DMS79 (cell line): ENCODE measurements around the gene SCGB1C1.
"Not testable (repeated sequence)": the region's sequence is repeated elsewhere in the genome, so short reads cannot be mapped to it uniquely, and the experiment has no call there.

ENCODE experiments used
- DNase-seq: peaks from one replicate; lab custom pipeline; 2025; lab: John Stamatoyannopoulos, UW

Gene SCGB1C1

DNA sequence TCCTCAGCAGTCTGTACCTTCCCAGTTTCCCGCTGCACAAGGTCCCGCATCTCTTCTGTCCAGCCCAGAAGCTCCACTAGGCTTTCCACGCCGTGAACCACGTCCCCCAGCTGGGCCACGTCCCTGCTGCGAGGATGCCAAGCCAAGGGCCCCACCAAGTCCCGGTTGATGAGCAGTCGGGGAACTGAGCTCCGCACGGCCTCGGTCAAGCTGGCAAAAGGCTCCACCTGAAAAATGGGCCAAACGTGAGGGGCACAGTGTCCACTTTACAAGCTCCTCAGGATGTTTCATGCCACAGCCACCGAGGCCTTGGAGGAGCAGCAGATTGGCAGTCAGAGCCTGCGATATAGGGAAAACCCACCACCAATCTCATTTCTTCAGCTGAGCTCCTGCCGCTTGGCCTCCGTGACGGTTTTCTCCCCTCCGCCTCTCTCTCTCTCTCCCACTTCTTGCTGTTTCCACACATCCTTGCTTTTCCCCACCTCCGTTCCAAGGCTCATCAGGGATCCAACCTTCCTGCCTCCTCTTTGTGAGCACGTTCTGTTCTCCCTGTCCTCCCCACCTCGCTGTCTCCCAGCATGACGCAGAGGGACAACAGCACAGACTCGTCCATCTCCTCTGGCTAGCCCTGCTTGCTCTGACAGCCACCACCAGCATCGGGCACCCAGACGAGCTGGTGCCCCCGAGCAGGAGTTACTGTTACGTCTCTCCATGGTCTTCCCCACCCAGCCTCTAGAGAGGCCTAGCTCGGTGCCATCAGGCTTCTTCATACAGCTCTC is 26.1 kb downstream of the SCGB1C1 start:
- DNase-seq = no peak

DNA sequence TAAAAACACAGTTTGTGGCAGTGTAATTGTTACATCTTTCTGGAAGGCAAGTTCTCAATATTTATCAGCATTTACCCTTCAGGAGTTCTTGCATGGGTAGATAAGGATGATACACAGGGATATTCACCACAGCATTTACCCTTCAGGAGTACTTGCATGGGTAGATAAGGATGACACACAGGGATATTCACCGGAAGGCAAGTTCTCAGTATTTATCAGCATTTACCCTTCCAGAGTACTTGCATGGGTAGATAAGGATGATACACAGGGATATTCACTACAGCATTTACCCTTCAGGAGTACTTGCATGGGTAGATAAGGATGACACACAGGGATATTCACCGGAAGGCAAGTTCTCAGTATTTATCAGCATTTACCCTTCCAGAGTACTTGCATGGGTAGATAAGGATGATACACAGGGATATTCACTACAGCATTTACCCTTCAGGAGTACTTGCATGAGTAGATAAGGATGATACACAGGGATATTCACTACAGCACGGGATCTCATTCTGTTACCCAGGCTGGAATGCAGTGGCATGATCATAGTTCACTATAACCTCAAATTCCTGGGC is 27.9 kb downstream of the SCGB1C1 start:
- not testable (repeated sequence) for DNase-seq

DNA sequence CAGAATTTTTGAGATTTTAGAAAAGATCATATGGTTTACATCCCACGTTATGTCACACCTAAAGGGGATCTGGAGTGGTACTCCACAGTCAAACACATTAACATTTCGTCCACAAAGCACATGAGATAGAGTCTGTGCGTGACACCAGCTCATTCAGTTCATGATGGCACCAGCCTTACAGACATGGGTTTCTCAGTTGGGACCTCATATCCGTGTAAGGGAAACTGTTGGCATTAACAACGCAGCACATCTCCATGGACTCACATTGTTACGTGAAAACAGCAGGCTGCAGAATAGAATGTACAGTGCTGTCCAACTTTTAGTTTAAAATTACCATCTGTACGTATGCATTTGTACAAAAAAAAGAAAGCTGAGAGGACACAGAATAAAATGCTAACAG is 28.7 kb downstream of the SCGB1C1 start:
- no peak for DNase-seq

DNA sequence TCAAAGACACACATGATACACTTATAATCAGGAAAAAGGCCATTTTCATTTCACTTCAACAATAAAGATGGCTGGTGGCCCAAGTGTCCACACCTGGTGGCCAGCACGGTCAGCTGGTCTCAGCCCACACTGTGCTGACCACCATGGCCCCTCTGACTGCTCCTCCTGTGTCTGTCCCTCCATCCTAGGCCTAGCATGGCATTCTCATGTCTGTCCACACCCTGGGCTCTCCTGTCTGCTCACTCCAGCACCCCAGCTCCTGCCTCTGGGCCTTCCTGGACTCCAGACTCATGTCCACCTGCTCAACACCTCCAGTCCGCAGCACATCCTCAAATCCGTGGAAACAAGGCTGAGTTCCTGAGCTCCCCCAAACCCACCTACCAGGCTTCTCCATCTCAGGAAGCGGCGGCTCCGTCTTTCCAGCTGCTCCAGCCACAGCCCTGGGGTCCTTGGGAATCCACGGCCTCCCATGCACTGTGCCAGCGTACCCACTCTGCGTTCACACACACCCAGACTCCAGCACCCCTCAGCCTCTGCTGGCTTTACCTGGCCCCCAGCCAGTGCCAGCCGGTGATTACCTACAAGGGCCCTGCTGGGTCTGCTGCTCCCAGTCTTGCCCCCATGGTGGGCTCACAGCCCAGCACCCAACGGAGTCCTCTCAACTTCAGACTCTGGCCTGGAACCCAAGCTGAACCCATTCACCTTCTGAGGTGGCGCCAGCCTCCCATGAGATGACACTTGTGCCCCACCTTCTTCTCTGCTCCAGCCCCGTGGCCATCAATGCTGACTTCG is 29.3 kb downstream of the SCGB1C1 start:
- DNase-seq = no peak

DNA sequence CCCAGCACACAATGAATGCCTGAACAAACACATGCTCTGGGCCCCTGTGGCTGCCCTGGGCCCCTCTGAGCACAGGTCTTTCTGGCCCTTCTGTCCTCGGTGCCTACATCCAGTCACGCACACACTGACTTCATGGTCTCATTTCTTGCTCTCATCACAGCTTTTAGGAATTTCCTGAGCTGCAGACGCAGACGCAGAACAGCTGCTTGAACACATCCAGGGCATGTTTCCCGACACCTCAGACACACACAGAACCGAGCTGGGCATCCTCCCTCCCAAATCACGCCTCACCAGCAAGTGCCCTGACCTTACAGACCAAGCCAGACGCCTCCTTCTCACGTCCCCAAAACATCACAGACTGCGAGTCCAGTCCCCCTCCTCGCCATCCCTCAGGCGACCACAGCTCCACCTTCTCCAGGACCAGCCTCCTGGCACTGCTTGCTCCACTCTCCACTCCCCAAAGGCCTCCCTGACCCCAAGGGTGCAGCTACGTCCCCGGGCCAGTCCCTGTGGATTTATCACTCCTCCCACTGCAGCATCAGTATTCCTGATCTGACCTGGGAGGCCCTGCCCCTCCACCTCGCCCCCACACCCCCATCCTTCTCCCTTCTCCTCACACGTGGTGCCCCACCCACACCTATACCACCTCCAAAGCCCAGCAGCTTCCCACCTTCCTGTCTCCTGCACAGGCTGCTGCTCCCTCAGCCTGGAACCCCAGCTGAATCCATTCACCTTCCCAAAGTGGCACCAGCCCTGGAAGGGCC is 30.3 kb downstream of the SCGB1C1 start:
- no peak for DNase-seq

DNA sequence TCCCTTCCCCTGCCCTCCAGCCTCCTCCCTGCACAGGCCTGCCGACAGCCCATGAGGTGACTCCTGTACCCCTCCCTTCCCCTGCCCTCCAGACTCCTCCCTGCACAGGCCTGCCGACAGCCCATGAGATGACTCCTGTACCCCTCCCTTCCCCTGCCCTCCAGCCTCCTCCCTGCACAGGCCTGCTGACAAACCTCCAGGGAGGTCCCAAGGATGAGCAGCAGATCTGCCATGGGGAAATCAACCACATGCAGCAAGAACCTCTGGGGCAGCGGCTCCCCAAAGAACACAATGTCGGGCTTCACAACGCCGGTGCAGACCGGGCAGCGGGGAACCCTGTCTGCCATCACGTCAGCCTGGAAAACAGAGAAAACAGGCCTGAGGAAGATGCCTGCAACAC is 31.0 kb downstream of the SCGB1C1 start:
- no peak for DNase-seq

DNA sequence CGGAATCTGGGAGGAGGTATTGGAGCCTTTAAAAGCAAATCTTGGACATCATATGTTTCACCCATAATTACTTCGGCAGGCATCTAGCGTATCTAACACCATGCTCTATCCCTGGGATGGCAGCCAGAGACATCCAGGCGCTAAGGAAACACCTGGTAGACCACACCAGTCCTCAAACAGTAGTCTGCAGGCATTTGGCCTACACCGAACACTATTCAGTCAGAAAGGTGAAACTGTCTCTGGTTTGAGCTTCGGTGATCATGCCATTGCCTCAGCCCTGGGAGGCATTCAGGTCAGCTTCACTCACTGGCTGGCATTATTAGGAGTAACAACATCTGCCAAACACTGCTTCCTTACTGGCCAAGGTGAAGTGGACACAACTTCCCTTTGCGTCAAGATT is 31.5 kb downstream of the SCGB1C1 start:
- no peak for DNase-seq

DNA sequence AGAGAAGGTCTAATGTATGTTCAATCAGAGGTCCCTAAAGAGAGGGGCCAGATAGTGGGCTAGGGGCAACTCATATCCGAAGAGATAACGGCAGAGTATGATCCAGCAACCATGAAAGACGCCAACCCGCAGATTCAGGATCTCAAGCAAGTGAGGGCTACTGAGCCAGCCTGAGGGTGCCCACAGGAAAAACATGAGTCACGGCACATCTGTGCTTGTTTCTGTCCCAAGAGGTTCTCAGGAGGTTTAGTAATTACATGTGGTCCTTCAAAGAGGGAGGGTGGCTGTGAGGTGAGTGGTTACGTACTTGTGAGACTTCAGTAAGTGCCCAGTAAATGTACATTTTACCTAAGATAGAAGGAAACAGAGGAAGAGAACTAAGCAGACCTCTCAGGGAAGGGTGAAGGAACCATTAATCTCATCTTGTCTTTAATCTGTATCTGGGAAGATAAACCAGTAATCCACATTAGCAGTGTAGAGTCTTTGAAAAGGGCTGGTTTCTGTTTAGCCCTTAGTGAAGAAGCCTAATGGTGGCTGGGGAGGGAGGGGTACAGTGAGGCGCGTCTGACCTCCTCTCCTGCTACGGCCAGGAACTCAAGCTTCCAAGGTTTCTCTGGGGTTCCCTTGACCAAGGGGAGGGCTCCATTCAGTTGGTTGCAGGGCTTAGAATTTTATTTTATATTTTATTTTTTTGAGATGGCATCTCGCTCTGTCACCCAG is 33.0 kb downstream of the SCGB1C1 start:
- DNase-seq = peak; percentile 7

DNA sequence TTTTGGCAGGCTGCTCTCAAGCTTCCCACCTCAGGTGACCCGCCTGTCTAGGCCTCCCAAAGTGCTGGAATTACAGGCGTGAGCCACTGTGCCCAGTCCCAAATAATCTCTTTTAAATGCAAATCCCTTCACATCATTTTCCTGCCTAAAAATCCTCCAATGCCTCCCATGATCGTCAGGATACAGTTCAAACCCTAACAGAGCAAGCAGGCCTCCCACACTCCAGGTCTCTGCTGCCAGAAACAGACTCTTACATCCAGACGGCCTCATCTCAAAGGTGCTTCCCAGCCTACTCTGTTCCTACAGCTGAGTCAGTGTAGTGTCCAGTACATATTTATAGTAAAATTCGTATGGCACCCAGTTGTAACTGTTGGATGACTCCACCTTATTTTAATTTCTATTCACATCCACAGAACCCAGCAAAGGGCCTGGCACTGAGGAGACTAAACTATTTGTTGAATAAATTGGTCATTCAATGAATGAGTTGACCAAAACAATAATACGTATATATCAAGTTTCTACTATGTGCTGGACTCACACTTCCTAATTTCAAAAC is 35.0 kb downstream of the SCGB1C1 start:
- DNase-seq = no peak

DNA sequence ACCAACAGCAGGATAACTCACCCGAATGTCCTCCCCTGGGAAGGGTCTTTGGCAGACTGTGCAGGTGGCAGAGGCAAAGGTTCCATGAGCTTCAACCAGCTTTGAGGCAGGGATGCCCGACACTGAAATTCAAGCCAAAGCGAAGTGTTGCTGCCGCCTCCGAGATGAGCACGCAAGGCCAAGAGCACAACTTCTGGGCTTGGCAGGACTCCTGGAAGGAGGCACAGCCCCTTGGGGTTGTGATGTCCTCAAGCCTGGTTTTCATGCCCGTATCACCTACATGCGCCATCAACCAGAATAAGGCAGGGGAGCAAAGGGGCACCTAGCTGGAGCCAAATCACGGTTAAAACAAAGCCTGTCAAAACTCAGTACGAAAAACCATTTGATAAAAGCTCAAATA is 37.6 kb downstream of the SCGB1C1 start:
- no peak for DNase-seq

DNA sequence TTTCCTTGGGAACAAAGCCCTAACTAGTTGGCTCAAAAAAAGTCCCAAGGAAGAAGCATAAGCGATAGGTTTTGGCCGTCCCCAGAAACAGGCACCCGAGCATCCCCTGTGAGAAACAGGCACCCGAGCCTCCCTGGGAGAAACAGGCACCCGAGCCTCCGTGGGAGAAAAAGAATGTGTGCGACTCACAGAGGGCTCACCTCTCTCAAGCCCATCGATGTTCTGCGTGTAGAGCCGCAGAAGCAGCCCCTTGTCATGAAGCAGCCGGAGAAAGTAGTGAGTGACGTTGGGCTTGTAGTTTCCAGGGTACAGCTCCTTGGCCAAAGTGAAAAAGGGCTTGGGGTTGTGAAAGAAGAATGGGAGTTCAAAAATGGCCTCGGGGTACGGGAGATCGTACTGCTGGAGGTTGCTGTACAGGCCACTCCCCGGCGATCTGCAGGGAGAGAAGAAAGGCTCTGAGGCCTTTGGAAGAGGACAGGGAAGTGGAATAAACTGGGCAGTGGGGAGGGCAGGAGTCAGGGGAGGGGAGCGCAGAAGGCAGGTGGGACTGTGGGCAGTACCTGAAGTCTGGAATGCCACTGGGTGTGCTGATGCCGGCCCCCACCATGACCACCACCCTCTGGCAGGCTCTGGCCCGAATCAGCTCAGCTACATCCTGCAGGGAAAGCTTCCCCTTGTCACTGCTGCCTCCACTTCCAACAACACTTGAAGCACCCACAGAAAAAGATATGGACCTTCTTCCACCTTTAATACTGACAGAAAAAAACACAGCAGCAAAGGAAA is 40.1 kb downstream of the SCGB1C1 start:
- no peak for DNase-seq

DNA sequence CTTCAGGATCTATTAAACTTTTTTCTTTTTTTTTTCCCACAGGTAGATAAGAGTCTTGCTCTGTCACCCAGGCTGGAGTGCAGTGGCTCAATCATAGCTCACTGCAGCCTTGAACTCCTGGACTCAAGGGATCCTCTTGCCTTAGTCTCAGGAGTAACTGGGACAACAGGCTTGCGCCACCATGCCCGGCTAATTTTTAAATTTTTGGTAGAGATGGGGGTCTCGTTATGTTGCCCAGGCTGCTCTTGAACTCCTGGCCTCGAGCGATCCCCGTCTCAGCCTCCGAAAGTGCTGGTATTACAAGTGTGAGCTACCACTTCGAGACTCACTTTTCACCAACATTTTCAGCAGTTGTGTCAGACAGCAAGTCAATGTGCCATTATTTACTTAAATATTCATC is 42.3 kb downstream of the SCGB1C1 start:
- no peak for DNase-seq

DNA sequence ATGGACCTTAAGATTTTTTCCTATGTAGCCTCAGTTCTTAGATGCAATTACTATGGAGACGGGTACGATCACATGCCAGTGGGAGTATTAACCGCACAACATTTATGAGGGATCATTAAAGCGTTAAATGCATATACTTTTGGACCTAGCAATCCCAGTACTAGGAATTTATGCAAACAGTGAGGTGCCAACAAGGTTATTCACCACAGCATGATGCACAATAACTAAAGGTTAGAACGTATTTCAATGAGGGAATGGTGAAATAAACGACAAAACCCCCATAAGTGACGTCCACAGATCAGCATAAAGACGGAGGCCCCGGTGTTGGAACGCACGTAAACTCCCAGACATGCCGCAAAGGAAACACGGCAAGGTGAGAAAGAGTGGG is 42.7 kb downstream of the SCGB1C1 start:
- DNase-seq = no peak

DNA sequence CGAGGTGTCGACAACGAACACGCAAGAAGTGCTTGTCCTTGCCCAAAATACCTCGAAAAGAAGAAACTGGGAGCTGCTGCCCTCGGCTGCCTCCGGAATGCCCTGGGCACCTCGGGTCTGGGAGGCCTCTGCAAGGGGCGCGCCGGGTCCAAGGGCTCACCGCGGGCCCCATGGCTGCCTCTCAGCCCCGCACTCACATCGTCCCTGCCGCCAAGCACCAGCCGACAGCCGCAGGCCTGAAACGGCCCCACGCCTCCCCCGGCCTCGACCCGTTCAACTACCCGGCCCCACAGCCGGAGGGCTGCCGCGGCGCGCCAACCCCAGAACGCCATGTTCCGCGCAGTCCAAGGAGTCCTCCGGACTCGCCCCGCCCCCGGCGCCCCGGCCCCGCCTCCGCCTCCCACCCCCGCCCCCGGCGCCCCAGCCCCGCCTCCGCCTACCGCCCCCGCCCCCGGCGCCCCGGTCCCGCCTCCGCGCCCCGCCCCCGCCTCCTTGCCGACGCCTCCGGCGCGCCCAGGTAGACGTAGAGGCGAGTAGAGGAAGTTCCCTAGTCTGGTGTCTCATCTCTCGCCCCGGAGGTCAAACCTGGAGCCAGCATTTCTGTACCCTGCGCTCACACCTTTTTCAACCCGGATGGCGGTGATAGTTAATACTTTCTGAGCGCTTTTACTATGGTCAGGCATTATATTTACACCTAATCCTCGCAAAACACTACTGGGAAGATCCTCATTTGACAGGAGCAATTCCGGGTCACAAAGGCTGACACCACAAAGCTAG is 43.3 kb downstream of the SCGB1C1 start, which contains the start of gene SIRT3:
Gene SIRT3, minus strand, starts transcription at position 346 of the 777 bp plus-strand sequence. Its CDS starts 14 bp downstream, at position 332.
- peak; percentile 27 for DNase-seq

DNA sequence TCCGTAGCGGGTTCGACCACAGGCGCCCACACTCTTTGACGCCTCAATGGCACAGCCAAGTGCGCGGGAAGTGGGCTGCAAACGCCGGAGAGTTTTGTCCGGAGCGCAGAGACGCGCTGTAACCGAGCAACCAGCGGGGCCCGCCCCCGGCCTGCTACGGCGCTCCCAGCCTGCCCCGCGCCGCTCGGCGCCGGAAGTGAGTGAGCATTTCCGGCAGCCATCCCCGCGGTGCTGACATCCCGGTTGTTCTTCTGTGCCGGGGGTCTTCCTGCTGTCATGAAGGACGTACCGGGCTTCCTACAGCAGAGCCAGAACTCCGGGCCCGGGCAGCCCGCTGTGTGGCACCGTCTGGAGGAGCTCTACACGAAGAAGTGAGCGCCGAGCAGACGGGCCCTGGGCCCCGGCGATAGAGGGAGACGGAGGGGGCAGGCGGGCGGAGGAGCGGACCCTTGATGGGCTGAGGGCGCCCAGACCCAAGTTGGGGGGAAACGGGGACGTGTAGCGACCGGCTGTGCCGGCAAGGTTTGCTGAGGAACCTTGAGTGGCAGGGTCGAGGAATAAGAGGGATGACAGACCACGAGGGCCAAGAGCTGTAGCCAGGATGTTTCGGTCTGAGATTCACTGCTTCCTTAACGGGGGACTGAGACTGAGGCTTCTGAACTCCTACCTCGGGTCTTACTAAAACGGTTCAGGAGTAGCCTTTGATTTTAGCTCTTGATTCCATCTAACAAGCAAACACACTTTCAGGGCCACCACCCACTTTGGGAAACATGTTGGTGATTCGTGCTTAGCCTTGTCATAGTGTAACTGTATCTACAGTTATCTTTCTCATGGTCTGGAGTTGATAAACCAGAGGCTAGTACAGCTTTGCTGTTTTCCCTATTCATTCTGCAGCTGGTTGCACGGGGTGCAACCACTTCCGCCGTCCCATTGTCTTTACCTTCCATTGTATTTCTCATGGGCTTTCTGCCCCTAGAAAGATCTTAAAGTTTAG is 44.2 kb downstream of the SCGB1C1 start, which contains the start of gene PSMD13:
Gene PSMD13, plus strand, starts transcription at position 203 of the 994 bp plus-strand sequence. Its CDS starts 74 bp downstream, at position 277.
- DNase-seq = peak; percentile 28

DNA sequence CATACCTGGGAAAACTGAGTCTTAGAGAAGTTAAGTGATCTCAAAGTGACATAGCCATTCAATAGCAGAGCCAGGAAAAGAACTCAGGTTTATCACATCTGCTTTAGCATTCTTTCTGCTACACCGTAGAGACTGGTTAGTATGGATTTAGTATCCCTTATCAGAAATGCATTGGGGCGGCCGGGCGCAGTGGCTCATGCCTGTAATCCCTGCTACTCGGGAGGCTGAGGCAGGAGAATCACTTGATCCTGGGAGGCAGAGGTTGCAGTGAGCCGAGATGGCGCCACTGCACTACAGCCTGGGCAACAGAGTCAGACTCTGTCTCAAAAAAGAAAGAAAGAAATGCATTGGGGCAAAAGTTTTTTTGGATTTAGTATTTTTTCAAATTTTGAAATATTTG is 45.5 kb downstream of the SCGB1C1 start:
- DNase-seq = not testable (repeated sequence)

DNA sequence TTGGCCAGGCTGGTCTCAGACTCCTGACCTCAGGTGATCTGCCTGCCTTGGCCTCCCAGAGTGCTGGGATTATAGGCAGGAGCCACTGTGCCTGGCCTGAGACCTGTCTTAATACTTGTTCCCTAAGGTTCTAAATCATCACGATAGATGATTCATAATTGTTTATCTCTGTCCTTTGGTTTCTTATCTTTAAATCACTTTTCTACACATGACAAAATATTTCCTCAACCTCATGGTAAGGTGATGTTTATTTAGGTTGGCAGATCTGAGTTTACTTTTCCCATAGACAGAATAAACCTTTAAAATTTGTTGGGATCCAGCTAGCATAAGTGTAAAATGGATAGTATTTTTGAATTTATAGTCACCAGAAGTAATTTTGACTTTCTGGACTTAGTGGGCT is 47.4 kb downstream of the SCGB1C1 start:
- no peak for DNase-seq

DNA sequence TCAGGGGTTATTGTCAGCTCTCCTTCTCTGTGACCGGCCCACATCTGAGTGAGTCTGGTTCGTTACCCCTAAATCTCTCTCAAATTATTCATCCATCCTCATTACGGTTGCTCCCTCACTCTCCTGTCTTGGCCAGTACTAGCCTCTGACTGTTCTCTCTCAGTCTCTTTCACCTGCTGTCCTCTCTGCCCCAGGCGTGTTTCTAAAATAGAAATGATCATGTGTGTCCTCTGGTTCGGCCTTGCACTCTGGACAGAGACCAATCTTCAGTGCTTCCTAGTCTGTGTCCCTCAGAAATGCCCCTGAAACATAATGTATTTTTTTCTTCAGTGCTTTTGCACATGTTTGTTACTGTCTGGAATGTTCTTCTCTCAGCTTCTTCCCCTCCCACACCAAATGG is 48.8 kb downstream of the SCGB1C1 start:
- no peak for DNase-seq
